BE2C (cell line): ENCODE measurements around the gene TAS2R16.
"Not testable (repeated sequence)": the region's sequence is repeated elsewhere in the genome, so short reads cannot be mapped to it uniquely, and the experiment has no call there.

Experiments
- DNase-seq: peaks from one replicate; pipeline ENCODE4 v3.0.0-alpha.2; 2020
- H3K27me3 ChIP-seq: fragments of 250-450 bp; sonication (Bioruptor Pico); 2 replicates; pipeline ENCODE4 v1.5.1; 2020; ENCODE audit warnings: mild to moderate bottlenecking
- H3K36me3 ChIP-seq: fragments of 250-450 bp; sonication (Bioruptor Pico); 2 replicates; pipeline ENCODE4 v1.5.1; 2020; ENCODE audit warnings: mild to moderate bottlenecking
- H3K4me1 ChIP-seq: fragments of 250-450 bp; sonication (Bioruptor Pico); 2 replicates; pipeline ENCODE4 v1.5.1; 2020
- H3K4me3 ChIP-seq: 2 replicates; pipeline ENCODE4 v1.5.1; 2011; ENCODE audit warnings: low read depth, low read length
- H3K9me3 ChIP-seq: fragments of 250-450 bp; sonication (Bioruptor Pico); 2 replicates; pipeline ENCODE4 v1.5.1; 2020
- CTCF ChIP-seq: IDR thresholded peaks from 2 replicates; pipeline ENCODE4 v1.5.1; 2012; ENCODE audit warnings: mild to moderate bottlenecking, low read depth, low read length

TAS2R16 gene

GRCh38 chr7:122970740-122971725 lies 24.5 kb downstream of the TAS2R16 start:
- TF ChIP-seq CTCF, result no peak
- DNase-seq, result no peak
- Histone ChIP-seq H3K4me3 (no peak overlapping the region), H3K4me1 (no peaks in the 10 kb centered on the region), H3K27me3 (no peaks in the 10 kb centered on the region), H3K36me3 (no peaks in the 10 kb centered on the region), H3K9me3 (no peaks in the 10 kb centered on the region)

- Histone ChIP-seq H3K4me3 (no peak overlapping the region), H3K4me1 (no peaks in the 10 kb centered on the region), H3K27me3 (no peaks in the 10 kb centered on the region), H3K36me3 (no peaks in the 10 kb centered on the region), H3K9me3 (no peaks in the 10 kb centered on the region)
- no peak for DNase-seq
- no peak for TF ChIP-seq CTCF
Observed at GRCh38 chr7:122968389-122968788, 27.1 kb downstream of the TAS2R16 start.

GRCh38 chr7:122965306-122965705 lies 30.2 kb downstream of the TAS2R16 start:
- no peak for DNase-seq
- no peak for TF ChIP-seq CTCF
- Histone ChIP-seq H3K9me3 (no peaks in the 10 kb centered on the region), H3K27me3 (no peaks in the 10 kb centered on the region), H3K4me1 (no peaks in the 10 kb centered on the region), H3K4me3 (no peak overlapping the region), H3K36me3 (no peaks in the 10 kb centered on the region)

- not testable (repeated sequence) for H3K4me1 ChIP-seq, H3K27me3 ChIP-seq, H3K9me3 ChIP-seq, H3K4me3 ChIP-seq, H3K36me3 ChIP-seq, DNase-seq
Observed at GRCh38 chr7:122953678-122954077, 41.8 kb downstream of the TAS2R16 start.

- TF ChIP-seq CTCF, result no peak
- H3K36me3 ChIP-seq, result no peaks in the 10 kb centered on the region
- no peaks in the 10 kb centered on the region for H3K4me1 ChIP-seq
- H3K9me3 ChIP-seq, result no peaks in the 10 kb centered on the region
- H3K4me3 ChIP-seq, result no peak overlapping the region
- no peak for DNase-seq
- no peaks in the 10 kb centered on the region for H3K27me3 ChIP-seq
Observed at GRCh38 chr7:122951006-122951405, 44.5 kb downstream of the TAS2R16 start.

- H3K9me3 ChIP-seq, result no peaks in the 10 kb centered on the region
- TF ChIP-seq CTCF, result no peak
- no peaks in the 10 kb centered on the region for H3K36me3 ChIP-seq
- no peaks in the 10 kb centered on the region for H3K4me1 ChIP-seq
- DNase-seq, result no peak
- H3K27me3 ChIP-seq, result no peaks in the 10 kb centered on the region
- H3K4me3 ChIP-seq, result no peak overlapping the region
Observed at GRCh38 chr7:122949186-122949585, 46.3 kb downstream of the TAS2R16 start.
